ENCODE results near the gene COLEC12.

- TF ChIP-seq POLR2A (IDR thresholded peaks at IDR 0.05) = no peak
- TF ChIP-seq, protein P1, sequence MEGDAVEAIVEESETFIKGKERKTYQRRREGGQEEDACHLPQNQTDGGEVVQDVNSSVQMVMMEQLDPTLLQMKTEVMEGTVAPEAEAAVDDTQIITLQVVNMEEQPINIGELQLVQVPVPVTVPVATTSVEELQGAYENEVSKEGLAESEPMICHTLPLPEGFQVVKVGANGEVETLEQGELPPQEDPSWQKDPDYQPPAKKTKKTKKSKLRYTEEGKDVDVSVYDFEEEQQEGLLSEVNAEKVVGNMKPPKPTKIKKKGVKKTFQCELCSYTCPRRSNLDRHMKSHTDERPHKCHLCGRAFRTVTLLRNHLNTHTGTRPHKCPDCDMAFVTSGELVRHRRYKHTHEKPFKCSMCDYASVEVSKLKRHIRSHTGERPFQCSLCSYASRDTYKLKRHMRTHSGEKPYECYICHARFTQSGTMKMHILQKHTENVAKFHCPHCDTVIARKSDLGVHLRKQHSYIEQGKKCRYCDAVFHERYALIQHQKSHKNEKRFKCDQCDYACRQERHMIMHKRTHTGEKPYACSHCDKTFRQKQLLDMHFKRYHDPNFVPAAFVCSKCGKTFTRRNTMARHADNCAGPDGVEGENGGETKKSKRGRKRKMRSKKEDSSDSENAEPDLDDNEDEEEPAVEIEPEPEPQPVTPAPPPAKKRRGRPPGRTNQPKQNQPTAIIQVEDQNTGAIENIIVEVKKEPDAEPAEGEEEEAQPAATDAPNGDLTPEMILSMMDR (IDR thresholded peaks at IDR 0.05) = no peak
Observed at GRCh38 chr18:295756-296490, 204.6 kb downstream of the COLEC12 start.
